ENCODE data around the gene LDB1. TPM values are rescaled to one million over a fixed set of nuclear protein-coding genes. Genes with fewer than 3 reads are reported as not detected.
A peak's percentile ranks its signal among the peaks of the same experiment; 100 is the strongest.

LDB1 gene
- polyA plus RNA-seq, 12 donors: 60.2 to 147 (median 78.2) TPM; not detected in 1

DNA sequence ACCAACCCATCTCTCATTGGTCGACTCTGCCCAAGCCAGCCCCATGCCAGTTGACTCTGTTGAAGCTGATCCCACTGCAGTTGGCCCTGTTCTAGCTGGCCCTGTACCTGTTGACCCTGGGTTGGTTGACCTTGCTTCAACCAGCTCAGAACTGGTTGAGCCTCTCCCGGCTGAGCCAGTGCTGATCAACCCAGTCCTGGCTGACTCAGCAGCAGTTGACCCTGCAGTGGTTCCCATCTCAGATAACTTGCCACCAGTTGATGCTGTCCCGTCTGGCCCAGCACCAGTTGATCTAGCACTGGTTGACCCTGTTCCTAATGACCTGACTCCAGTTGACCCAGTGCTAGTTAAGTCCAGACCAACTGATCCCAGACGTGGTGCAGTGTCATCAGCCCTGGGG lies 20.1 kb upstream of the LDB1 start:
- DNase-seq: no peak

DNA sequence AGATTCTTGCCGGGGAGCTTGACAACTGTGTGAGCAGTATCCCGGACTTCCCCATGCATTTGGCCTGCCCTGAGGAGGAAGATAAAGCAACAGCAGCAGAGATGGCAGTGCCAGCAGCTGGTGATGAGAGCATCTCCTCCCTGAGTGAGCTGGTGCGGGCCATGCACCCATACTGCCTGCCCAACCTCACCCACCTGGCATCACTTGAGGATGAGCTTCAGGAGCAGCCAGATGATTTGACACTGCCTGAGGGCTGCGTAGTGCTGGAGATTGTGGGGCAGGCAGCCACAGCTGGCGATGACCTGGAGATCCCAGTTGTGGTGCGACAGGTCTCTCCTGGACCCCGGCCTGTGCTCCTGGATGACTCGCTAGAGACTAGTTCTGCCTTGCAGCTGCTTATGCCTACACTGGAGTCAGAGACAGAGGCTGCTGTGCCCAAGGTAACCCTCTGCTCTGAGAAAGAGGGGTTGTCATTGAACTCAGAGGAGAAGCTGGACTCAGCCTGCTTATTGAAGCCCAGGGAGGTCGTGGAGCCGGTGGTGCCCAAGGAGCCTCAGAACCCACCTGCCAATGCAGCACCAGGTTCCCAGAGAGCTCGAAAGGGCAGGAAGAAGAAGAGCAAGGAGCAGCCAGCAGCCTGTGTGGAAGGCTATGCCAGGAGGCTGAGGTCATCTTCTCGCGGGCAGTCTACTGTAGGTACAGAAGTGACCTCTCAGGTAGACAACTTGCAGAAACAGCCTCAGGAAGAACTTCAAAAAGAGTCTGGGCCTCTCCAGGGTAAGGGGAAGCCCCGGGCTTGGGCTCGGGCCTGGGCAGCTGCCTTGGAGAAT lies 19.3 kb upstream of the LDB1 start:
- DNase-seq: no peak

DNA sequence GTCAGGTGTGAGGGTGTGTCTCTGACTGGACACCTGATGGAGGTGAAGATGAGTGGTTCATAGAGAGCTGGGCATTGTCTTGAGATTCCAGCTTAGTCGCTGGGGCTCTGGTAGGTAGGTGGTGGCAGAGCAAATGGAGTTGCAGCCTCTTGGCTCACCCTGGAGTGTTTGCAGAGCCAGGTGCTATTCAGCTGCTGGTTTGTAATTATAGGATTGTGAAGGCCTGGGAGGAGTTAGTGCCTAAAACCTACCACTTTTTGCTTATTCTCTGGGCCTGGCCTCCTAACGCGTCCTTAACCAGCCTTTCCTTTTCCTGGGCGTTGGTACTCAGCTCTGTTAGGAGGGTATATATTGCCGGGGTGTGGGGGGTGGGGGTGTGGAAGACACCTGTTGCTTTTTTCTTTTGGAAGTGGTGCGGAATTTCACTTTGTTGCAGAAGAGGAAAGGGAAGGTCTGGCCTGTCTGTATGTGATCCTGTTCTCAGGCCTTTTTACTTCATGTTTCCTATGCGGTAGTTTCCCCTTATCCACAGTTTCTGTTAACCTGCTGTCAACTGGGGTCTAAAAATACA lies 15.9 kb upstream of the LDB1 start:
- no peak for DNase-seq

DNA sequence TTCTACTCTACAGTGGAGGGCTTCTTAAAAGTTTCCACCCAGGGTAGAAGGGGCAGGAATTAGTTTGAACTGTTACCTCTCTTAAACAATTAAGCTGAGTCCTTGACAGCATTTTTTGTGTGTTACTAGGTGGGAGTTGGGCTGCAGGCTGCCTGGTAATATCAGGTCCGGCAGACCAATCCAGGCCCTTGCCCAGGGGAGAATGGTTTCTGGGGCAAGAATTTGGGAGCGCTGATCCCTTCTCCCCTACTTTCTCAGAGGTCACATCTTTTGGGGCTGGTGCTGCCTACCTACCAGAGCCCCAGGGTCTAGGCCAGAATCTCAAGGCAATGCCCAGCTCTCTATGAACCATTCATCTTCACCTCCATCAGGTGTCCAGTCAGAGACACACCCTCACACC lies 14.2 kb upstream of the LDB1 start:
- no peak for DNase-seq

DNA sequence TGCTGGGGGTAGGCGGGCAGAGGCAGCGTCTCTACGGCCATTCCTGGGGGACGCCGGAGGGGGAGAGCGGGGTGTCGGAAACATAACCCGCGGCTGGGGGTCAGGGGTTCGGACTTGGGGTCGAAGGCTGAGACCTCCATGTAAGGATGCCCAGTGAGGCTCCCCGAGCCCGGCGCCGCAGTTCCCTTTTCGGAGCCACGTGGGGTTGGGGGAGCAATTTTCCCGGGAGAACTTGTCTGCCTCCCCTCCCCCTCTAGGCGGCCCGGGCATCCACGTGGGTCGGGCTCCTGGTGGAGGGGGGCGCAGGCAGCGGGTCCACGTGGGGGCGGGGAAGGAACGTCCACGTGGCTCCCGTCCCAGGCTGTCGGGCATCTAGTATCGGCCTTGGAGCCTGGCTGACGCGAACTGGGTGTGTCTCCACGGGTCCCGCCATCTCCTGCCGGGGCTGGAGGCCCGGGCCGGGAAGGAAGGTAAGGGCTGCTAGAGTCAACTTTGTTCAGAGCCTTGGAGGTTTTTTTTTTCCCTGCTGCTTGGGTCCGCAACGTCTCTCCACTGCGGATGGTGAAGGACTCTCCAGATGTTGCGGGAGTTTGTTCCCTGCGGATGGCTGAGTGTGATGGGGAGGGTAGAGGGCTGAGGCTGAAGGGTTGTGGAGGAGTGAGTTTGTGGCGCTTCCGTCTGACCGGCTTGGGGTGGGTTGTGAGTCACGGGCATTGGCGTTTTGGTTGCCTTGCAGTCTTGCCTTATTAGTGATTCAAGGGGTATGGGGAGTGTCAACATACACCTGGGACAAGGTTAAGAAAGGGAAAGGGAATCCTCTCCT lies 13.4 kb upstream of the LDB1 start:
- peak; percentile 55 for DNase-seq

DNA sequence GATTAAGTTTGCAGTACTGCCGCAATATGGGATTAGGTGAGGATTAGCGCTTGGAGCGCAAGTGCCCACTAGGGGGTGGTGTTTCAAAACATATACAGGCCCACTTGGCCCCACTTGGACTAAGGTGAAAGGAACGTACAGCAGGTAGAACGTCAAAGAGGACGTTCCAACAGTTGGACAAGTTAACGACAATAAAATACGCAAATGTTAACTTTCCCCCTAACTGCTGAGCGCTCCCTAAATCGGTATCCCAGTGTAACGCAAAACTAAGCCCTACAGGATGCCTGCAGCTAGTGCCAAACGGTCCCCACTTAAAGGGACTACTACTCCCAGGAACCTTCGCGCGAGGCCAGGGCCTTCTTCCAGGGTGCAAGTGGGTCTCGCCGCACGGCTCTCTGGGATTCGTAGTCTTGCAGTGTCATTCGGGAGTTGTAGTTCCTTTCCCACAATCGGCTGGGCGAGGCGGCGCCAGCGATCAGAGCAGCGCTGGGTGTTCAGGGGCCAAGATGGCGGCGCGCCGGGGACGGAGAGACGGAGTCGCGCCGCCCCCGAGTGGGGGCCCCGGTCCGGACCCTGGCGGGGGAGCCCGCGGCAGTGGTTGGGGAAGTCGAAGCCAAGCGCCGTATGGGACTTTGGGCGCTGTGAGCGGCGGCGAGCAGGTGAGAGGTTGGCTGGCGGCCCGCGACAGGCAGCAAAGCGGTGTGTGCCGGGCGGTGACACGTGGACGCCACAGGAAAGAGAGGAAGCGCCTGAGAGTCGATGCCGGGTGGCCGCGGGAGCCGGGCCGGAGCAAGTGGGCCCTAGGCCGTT lies 12.6 kb upstream of the LDB1 start, which contains the start of gene PPRC1:
PPRC1 (plus strand) TSS at position 478 of the 810 bp plus-strand sequence; CDS start at position 507, 29 bp downstream.
- peak; percentile 99 for DNase-seq

DNA sequence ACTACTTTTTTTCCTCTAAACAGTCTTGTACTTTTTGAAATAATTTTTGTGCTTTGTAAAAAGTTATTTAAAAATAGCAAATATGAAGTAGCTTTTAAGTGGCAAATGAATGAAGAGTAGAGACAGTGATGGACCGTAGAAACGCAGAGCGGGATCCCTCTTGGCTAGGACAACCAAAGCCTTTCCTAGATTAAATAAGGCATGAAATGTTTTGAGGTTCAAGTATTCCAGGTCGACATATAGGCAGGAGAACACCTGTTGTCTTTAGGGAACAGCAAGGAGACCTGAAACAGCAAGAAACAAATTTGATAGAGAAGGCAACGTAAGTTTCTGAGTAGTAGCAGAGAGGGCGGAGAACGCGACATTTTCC lies 12.0 kb upstream of the LDB1 start:
- DNase-seq: no peak

DNA sequence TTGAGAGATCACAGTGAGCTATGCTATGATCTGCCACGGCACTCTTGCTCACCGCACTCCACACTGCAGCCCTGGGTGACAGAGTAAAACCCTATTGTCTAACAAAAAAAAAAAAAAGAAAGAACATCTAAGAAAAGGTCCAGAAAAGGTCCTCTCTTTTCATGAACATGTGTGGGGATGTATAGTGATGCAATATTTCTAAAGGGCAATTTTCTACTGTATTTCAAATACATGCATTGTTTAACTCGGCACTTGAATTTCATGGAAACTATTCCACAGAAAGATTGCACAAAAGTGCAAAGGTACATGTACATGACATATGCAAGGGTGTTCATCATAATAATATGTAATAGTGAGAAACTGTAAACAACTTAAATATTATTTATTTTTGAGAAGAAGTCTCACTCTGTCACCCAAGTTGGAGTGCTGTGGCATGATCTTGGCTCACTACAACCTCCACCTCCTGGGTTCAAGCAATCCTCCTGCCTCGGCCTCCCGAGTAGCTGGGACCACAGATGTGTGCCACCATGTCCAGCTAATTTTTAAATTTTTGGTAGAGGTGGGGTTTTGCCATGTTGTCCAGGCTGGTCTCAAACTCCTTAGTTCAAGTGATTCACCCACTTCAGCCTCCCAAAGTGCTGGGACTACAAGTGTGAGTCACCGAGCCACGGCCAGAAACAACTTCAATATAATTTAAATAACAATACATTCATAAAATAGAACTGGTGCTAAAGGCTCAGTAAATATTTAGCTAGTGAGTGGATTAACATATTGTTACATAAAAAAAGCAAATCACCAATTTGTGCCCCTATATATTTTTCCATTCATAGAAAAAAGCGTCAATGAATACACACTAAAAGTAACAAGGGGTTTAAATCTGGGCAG lies 11.4 kb upstream of the LDB1 start:
- no peak for DNase-seq

DNA sequence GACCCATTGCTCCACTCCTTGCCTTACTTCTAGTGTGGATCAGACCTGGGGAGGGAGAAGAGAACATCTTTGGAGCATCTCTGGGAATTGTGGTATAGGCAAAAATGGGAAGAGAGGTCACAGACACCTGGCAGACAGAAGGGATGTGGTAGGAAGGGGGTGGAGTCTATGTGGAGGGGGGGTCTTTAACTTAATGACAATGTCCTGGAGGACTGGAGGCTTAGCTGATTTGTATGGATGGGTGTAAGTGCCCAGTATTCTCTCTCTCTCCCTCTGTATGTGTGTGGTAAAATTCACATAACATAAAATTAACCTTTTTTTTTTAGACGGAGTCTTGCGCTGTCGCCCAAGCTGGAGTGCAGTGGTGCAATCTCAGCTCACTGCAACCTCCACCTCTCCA lies 3.1 kb upstream of the LDB1 start:
- DNase-seq: no peak

DNA sequence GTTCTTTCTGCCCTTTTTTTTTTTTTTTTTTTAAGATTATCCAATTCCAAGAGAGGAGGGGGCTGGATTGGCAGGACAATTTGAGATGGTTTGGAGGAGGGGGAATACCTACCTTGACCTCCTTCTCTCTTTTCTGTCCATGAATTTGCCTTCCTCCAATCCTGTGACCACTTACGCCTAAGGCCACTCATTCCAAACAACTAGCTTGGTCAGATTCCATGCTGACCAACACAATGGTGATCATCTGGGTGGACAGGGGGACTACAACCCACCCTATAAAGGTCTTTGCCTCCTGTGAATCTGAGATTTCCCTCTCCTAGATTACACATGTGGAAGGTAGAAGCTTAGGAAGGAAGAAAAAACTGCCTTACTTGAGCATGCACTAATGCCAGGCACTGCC lies 2.3 kb upstream of the LDB1 start:
- no peak for DNase-seq

DNA sequence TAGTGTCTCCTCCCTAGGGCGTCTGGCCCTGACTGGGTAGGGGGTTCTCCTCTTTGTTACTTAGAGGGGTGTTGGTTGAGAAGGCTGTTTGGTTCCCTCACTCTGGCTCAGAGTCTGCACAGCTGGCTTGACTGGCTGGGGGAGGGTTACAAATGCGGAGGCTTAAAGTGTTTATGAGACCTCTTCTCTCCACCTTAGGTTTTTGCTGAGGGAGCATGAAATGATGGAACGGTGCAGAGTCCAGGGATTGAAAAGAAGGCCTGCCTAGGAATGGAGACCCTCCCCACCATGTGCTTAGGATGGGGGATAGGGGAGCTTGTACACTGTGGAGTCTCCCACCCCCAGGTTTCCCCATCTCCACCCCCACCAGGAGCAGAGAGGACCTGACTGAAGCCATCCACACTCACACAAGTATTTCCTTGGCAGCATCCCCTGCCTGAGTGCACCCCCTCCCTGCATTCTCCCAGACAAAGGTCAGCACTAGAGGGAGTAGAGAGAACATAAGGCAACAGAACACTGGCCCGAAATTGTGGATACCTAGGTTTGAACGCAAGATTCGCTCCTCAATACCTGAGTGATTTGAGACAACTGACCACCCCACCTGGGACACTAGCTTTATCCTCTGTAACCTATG lies 1.7 kb upstream of the LDB1 start:
- DNase-seq: peak; percentile 47

DNA sequence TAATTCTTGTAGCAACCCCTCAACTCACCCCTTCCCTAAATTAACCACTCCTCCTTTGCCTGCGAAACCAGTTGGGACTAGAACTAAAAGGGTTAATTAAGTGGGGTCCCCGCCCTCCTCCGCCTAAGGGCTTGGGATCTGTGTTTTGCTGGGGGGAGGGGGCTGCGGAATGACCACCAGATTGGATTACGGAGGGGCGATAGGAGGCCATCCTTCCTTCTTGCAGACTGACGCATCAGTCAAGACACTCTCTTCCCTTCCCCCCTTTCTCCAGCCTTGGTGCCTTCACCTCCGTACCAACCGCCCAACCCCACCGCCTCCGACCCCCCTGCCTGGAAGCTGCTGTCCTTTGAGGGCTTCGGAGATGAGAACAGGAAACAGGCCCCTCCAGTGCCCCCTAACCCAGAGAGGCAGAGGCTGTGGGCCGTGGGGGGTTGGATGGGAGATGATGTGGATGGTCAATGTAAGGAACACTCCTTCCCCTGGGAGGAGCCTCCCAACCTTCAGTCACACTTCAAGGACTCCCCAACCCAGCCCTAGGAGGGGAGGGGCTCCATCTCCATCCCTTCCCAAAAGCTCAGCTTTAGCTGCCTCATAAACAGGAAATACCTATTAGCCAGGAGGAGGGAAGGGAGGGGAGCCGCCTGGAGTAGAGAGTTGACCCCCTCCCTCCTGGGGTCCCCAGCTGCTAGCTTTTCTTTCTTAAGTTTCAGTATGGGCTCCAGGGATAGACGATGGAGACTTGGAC lies 997 bp upstream of the LDB1 start:
- peak; percentile 74 for DNase-seq

DNA sequence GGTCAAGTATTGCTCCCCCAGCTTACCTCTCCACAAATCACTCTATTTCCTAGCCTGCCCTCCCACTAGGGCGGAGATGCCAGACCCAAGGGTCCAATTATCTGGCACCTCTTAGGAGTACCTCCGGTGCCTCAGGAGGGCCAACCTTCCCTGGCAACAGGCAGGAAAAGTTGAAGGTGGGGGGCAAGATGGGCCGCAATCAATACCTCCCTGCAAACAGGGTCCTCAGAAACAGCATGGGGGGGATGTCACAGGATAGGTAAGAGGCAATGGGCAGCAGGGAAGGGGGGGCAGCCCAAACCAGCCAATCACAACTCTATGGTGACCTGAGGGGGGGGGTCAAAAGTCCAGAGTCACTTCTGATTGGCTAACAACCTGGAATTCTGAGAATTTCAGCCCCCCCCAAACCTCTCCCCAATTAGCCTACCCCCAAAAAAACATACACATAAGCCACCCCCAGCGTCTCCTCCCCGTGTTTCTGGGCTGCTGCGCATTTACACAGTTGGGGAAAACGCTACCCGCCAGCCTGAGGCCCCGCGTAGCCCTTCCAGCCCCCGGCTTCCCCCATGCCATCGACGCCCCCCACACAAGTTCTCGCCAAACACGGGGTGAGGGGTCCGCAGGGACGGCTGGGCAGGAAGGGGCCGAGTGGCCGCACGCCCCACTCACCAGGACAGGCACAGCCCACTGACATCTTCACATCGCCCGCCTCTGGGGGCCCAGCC lies 589 bp downstream of the LDB1 start:
- DNase-seq: peak; percentile 56

DNA sequence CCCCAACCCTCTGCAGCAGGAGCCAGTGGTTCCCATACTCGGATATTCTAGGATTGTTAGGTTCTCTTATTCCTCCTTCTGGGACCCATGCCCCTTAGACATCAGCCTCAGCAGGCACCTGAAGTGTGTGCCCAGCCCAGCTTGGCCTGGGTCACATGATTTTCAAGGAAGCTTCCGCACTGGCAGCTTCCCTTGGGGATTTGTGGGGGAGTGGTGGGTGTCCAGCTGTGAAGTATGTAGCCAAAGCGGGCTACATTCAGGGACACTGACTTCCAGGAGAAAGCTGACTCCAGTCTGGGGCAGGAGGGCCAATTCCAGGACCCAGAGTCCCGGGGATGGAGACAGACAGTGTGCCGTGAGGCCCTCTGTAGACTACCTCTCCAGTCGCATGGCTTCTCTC lies 1.3 kb downstream of the LDB1 start:
- DNase-seq: no peak

DNA sequence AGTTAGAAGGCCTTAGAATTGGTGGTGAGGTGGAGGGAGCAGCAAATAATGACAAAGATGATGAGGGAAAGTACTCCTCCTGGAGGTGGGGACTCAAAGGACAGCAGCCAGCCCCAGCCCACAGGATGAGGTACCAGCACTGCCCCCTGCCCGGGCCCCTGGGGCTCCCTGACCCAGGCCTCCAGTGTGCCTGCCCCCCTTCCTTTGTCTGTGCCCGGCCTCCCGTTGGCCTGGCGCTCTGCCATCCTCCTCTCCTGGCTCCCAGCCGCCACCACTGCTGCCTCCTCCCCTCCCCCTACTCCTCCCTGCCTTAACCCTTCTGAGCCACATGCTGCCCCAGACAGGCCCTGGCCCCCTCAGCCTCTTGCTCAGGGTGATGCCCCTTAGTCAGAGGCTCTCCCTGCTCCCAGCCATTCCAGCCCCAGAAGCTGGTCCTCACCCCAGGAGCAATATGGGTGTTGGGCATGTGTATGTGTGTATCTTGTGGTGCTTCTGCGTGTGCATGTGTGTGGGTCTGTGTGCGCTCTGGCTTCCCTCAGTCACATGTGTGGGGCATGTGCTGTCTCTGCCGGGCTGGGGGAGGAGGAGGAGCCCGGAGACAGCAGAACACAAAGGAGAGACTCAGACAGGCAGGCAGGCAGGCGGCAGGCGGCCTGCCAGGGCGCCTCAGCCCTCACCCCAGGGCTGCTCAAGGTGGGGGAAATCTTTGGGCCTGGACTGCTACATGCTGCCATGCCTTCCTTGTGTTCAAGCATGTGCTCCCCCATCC lies 2.6 kb downstream of the LDB1 start:
- DNase-seq: peak; percentile 71

DNA sequence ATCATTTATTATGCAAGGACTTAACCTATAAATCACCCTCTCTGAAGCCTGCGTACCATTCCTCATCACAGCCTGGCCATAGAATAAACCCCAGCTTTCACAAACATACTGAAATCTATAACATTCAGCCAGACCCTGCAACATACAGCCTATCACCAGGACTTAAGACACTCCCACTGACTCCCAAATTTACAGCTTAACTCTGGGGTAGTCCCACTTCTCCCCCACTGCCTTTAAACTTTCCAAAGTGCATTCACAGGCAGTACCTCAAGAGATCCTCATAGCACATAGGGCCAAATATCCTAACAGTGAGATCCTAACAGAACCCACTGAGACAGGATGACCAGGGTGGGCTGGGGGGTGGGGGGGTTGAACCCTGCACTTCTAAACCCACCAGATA lies 3.5 kb downstream of the LDB1 start:
- no peak for DNase-seq

DNA sequence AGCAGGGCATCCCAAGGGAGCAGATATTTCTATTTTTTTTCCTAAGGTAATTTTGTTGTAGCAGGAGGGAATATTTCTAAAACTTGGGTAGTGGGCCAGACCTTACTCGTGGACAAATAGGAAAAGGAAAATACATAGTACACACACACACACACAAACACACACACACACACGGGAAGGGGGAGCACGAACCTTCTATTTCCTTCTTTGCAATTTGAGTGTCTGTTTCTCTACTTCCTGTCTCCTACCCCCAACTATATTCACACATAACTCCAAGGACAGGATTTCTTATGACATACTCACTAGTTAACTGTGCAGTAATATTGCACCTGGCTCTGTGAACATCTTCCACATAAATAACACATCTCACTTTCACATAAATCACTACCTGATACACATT lies 4.4 kb downstream of the LDB1 start:
- DNase-seq: no peak
